GM13977 (cell line): ENCODE results near the gene TNRC6A.

Experiments used
- DNase-seq: peaks from one replicate; pipeline ENCODE4 v3.0.0; 2012; ENCODE audit warnings: low spot score
- in situ Hi-C: fragments of 300-500 bp; cut with MboI; formaldehyde crosslinking; loops from one replicate; pipeline ENCODE4 v1.12.0; 2022; ENCODE audit warnings: low sequenced_read_pairs, low pct_unique_long_range_greater_than_20kb, mixed read lengths, inconsistent platforms; ENCODE audit not compliant: unreplicated experiment
- TF ChIP-seq, protein P1 (sequence below): IDR thresholded peaks from 2 replicates; pipeline ENCODE4 v1.5.1; 2012; ENCODE audit warnings: mild to moderate bottlenecking, control low read depth; ENCODE audit not compliant: insufficient read depth; ENCODE audit errors: extremely low read depth, missing control alignments

Gene TNRC6A

DNA sequence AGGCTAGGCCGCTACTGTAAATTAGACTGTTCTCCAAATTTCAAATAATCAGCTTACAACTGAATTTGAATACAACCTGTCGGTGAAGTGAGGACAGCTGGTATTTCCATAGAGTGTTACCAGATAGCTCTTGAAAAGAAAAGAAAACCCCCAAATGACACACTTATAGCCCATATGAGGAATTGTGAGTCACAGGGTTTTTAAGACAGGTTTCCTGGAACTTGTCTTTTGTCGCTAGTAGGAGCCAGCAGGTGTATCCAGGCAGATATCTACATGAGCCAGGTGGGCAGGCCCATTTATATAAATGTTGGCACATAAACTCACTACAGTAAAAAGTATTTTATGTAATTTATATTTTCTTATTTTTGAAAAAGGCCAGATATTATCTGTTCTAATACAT lies 24.0 kb downstream of the TNRC6A start:
- in situ Hi-C loops: no loop called here
- DNase-seq: no peak
- TF ChIP-seq, protein P1, sequence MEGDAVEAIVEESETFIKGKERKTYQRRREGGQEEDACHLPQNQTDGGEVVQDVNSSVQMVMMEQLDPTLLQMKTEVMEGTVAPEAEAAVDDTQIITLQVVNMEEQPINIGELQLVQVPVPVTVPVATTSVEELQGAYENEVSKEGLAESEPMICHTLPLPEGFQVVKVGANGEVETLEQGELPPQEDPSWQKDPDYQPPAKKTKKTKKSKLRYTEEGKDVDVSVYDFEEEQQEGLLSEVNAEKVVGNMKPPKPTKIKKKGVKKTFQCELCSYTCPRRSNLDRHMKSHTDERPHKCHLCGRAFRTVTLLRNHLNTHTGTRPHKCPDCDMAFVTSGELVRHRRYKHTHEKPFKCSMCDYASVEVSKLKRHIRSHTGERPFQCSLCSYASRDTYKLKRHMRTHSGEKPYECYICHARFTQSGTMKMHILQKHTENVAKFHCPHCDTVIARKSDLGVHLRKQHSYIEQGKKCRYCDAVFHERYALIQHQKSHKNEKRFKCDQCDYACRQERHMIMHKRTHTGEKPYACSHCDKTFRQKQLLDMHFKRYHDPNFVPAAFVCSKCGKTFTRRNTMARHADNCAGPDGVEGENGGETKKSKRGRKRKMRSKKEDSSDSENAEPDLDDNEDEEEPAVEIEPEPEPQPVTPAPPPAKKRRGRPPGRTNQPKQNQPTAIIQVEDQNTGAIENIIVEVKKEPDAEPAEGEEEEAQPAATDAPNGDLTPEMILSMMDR: no peak

DNA sequence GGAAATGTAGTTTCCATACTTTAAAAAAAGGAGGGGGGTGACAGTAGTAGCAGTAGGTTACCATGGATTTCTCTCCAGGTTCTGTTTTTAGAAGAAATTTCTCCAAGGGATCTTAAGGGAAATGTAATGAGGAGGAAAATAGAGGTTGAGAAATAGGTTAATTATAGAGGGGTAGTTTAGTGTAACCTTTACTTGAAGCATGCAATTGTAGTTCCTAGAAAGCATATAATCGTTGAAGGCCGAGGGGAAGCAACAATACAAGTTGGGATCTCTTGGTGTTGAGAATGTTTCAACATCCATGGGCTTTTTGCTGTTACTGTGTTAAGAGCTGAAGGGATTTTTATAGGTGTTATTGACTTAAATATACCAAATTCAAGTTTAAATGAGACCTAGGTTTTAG lies 25.1 kb downstream of the TNRC6A start:
- TF ChIP-seq, protein P1: no peak
- no peak for DNase-seq
- in situ Hi-C loops: no loop called here

DNA sequence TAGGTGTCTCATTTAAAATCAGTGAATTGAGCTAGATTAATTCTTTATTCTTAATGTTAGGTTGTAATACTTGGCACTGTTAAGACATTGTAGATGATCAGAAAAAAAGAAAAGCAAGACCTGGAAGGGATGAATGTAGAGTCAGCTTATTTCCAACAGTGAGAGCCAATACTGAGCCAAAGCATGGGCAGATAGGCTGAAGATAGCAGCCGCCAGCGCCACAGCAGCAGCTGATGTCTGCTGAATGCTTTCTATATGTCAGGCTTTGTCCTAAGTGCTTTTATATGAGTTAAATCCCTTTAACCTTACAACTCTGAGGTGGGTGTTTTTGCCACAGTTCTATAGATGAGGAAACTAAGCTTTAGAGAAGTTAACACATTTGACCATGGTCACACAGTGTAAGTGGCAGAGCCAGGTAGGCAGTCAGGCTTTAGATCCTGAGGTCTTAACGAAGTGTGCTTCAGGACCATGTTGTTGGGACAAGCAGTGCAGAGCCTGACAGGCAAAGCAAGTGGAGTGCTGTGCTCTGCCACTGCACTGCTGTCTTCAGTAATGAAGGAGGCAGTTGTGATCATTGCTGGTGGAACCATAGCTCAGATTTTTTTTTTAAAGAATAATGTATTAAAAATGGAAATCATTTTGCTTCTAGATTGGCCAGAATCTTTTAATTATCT lies 25.9 kb downstream of the TNRC6A start:
- in situ Hi-C loops: no loop called here
- TF ChIP-seq, protein P1: no peak
- no peak for DNase-seq

DNA sequence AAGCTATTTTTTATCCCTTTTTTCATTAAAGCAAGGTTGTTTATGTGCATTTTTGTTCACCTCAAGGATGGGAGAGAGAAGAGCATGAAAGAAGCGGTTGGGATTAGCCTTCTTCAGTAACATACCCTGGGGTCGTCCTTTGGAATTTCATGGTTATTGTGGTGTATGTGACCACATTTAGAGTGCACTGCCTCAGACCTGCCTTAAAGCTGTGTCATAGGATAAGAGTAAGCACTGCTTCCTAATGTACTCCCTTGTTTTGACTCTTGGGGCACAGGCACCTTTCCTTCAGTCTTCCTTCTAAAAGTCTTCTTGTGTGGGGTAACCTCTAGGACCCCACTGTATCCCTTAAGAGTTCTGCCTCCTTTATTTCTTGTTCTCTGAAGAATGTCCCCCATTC lies 28.9 kb downstream of the TNRC6A start:
- DNase-seq: no peak
- TF ChIP-seq, protein P1: no peak
- in situ Hi-C loops: no loop called here

DNA sequence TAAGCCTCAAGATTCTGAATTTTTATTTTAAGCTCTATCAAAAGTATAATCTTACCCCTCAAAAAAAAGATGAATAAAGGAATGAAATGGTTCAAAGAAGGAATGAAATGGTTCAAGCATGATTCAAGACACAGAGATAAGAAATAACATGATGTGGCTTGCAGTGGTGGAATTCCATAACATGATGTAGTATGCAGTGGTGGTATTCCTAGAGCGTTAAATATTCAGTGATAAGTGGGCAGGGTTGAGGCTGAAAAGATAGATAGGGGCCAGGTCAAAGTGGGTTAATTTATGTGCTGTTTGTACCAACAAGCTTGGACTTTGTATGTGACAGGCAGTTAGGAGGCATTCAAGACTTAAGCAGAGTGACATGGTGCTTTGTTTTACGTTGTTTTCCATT lies 29.6 kb downstream of the TNRC6A start:
- in situ Hi-C loops: no loop called here
- TF ChIP-seq, protein P1: no peak
- no peak for DNase-seq

DNA sequence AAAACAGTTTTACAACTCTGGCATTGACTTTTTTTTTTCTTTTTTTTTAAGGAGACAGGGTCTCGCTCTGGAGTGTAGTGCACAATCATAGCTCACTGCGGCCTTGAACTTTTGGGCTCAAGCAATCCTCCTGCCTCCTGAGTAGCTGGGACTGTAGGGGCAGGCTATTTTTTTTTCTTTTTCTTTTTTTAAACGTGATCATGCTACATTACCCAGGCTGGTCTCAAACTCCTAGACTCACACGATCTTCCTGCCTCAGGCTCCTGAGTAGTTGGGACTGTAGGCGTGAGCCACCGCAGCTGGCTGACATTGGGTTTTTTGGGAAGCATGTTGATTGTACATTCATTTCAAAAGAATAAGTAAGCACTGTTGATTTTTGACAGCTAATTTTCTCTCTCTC lies 32.1 kb downstream of the TNRC6A start:
- in situ Hi-C loops: no loop called here
- TF ChIP-seq, protein P1: no peak
- no peak for DNase-seq
